ENCODE results near the gene ADAMTS9. TPM values are rescaled to one million over a fixed set of nuclear protein-coding genes. Genes with fewer than 3 reads are reported as not detected.
A peak's percentile ranks its signal among the peaks of the same experiment; 100 is the strongest.

ADAMTS9 gene
- total RNA-seq, 2 donors from 2014 or later: 4.4 to 14.3 TPM

GRCh38 chr3:64533617-64534317 lies 154.0 kb downstream of the ADAMTS9 start:
- DNase-seq: peak; percentile 79
- TF ChIP-seq CTCF (IDR thresholded peaks at IDR 0.05): peak; percentile 71
- Histone ChIP-seq H3K27me3 (no peaks in the 10 kb centered on the region), H3K9ac (ENCODE audit: low read depth in 2 of 2, low read length in 2 of 2) (no peak overlapping the region), H3K27ac (no peak overlapping the region), H3K4me1 (no peaks in the 10 kb centered on the region), H3K4me3 (no peak overlapping the region), H3K9me3 (no peaks in the 10 kb centered on the region), H3K36me3 (no peaks in the 10 kb centered on the region)
- intact Hi-C loops (cut with DNase I): loop anchor here (5.0 to 10.0 kb wide), 4 partner anchors 151 to 1201 kb away; partner anchors contain the start of gene ADAMTS9

GRCh38 chr3:64530434-64531049 lies 157.3 kb downstream of the ADAMTS9 start:
- H3K4me1 ChIP-seq: no peaks in the 10 kb centered on the region

GRCh38 chr3:64523324-64523723 lies 164.5 kb downstream of the ADAMTS9 start:
- DNase-seq: no peak
- intact Hi-C loops (cut with DNase I): no loop called here

More at GRCh38 chr3:64530434-64531049, 157.3 kb downstream of the ADAMTS9 start:
- H3K36me3 ChIP-seq: no peaks in the 10 kb centered on the region
- no peak overlapping the region for H3K27ac ChIP-seq
- no peaks in the 10 kb centered on the region for H3K9me3 ChIP-seq
- no peak overlapping the region for H3K4me3 ChIP-seq
- H3K9ac ChIP-seq (ENCODE audit: low read depth in 2 of 2, low read length in 2 of 2): no peak overlapping the region
- intact Hi-C loops (cut with DNase I): loop anchor here (5.0 to 10.0 kb wide), 4 partner anchors 154 to 1204 kb away; partner anchors contain the start of gene ADAMTS9
- peak; percentile 57 for TF ChIP-seq CTCF (IDR thresholded peaks at IDR 0.05)
- DNase-seq: peak; percentile 70
- H3K27me3 ChIP-seq: no peaks in the 10 kb centered on the region

GRCh38 chr3:64520334-64520733 lies 167.5 kb downstream of the ADAMTS9 start:
- H3K36me3 ChIP-seq: no peaks in the 10 kb centered on the region
- intact Hi-C loops (cut with DNase I): no loop called here
- no peaks in the 10 kb centered on the region for H3K27me3 ChIP-seq
- H3K27ac ChIP-seq: no peak overlapping the region
- H3K4me3 ChIP-seq: no peak overlapping the region
- H3K9me3 ChIP-seq: no peaks in the 10 kb centered on the region
- H3K4me1 ChIP-seq: no peaks in the 10 kb centered on the region
- no peak for DNase-seq
- no peak for TF ChIP-seq CTCF (IDR thresholded peaks at IDR 0.05)
- no peak overlapping the region for H3K9ac ChIP-seq (ENCODE audit: low read depth in 2 of 2, low read length in 2 of 2)

More at GRCh38 chr3:64523324-64523723, 164.5 kb downstream of the ADAMTS9 start:
- H3K27ac ChIP-seq: no peak overlapping the region
- H3K9me3 ChIP-seq: no peaks in the 10 kb centered on the region
- H3K4me3 ChIP-seq: no peak overlapping the region
- H3K4me1 ChIP-seq: no peaks in the 10 kb centered on the region
- no peak for TF ChIP-seq CTCF (IDR thresholded peaks at IDR 0.05)
- no peaks in the 10 kb centered on the region for H3K36me3 ChIP-seq
- H3K9ac ChIP-seq (ENCODE audit: low read depth in 2 of 2, low read length in 2 of 2): no peak overlapping the region
- no peaks in the 10 kb centered on the region for H3K27me3 ChIP-seq

GRCh38 chr3:64518950-64519349 lies 168.8 kb downstream of the ADAMTS9 start:
- DNase-seq: no peak
- no peak overlapping the region for H3K4me3 ChIP-seq
- H3K27me3 ChIP-seq: no peaks in the 10 kb centered on the region
- no peaks in the 10 kb centered on the region for H3K4me1 ChIP-seq
- no peak overlapping the region for H3K27ac ChIP-seq
- H3K9ac ChIP-seq (ENCODE audit: low read depth in 2 of 2, low read length in 2 of 2): no peak overlapping the region
- no peaks in the 10 kb centered on the region for H3K36me3 ChIP-seq
- intact Hi-C loops (cut with DNase I): no loop called here
- H3K9me3 ChIP-seq: no peaks in the 10 kb centered on the region
- TF ChIP-seq CTCF (IDR thresholded peaks at IDR 0.05): no peak

Measured in colonic mucosa (tissue), 4 donors.